ENCODE measurements around the gene FBXW7. TPM values are rescaled to one million over a fixed set of nuclear protein-coding genes. Genes with fewer than 3 reads are reported as not detected.

FBXW7 gene
- total RNA-seq, 3 donors from 2014 or later, result 55.7 to 247 (median 117) TPM

DNA sequence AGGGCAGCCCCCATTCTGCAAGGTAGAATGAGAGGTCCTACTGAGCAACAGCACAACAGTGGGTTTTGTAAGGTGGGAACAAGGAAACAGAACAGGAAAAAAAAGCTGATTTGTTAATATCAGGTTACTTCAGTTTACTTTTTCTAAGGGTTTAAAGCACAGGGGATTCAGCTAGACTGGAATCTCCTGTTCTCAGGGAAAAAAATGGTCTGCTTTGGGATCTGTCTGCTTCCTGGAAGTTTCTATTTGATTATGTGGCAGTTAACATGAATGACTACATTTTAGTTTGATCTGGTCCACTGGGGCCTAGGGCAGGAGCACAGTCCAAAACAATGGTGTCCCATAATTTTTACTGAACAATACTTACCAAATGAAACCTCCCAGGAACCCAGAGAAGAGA, 104.6 kb downstream of the FBXW7 start:
- no peak overlapping the region for H3K4me3 ChIP-seq
- DNase-seq (ENCODE audit: low spot score in 2 of 2), result no peak
- intact Hi-C loops (cut with DNase I; ENCODE audit: low total_unique reads), result no loop called here
- no peaks in the 10 kb centered on the region for H3K9me3 ChIP-seq
- H3K27ac ChIP-seq, result no peak overlapping the region
- no peaks in the 10 kb centered on the region for H3K36me3 ChIP-seq
- no peaks in the 10 kb centered on the region for H3K4me1 ChIP-seq
- no peak for TF ChIP-seq POLR2AphosphoS5 (IDR thresholded peaks at IDR 0.05)
- no peak for TF ChIP-seq POLR2A (IDR thresholded peaks at IDR 0.05)
- TF ChIP-seq, protein P1, sequence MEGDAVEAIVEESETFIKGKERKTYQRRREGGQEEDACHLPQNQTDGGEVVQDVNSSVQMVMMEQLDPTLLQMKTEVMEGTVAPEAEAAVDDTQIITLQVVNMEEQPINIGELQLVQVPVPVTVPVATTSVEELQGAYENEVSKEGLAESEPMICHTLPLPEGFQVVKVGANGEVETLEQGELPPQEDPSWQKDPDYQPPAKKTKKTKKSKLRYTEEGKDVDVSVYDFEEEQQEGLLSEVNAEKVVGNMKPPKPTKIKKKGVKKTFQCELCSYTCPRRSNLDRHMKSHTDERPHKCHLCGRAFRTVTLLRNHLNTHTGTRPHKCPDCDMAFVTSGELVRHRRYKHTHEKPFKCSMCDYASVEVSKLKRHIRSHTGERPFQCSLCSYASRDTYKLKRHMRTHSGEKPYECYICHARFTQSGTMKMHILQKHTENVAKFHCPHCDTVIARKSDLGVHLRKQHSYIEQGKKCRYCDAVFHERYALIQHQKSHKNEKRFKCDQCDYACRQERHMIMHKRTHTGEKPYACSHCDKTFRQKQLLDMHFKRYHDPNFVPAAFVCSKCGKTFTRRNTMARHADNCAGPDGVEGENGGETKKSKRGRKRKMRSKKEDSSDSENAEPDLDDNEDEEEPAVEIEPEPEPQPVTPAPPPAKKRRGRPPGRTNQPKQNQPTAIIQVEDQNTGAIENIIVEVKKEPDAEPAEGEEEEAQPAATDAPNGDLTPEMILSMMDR (IDR thresholded peaks at IDR 0.05), result no peak
- H3K27me3 ChIP-seq, result no peaks in the 10 kb centered on the region

DNA sequence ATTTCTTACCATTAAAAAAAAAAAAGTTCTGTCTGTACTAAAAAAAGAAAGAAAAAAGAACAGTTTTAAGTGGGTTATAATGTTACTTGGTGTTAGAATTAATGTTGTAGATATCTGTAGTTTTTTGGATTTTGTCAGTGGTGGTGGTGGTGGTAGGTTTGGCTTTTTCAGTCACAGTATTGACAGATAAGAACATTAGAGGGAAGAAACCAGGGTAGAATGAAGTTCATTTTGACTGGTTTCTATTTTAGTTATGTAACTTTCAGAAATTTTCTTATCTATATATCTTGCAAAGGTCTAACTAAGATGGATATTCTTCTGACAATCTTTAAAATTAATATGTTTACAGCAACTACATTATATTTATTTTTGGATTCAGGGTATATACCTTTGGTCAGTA, 105.4 kb downstream of the FBXW7 start:
- intact Hi-C loops (cut with DNase I; ENCODE audit: low total_unique reads), result no loop called here
- no peak overlapping the region for H3K27ac ChIP-seq
- no peak overlapping the region for H3K4me3 ChIP-seq
- H3K4me1 ChIP-seq, result no peaks in the 10 kb centered on the region
- DNase-seq (ENCODE audit: low spot score in 2 of 2), result no peak
- TF ChIP-seq, protein P1 (IDR thresholded peaks at IDR 0.05), result no peak
- TF ChIP-seq POLR2AphosphoS5 (IDR thresholded peaks at IDR 0.05), result no peak
- TF ChIP-seq POLR2A (IDR thresholded peaks at IDR 0.05), result no peak
- H3K27me3 ChIP-seq, result no peaks in the 10 kb centered on the region
- H3K9me3 ChIP-seq, result no peaks in the 10 kb centered on the region
- H3K36me3 ChIP-seq, result no peaks in the 10 kb centered on the region

- no peak for DNase-seq (ENCODE audit: low spot score in 2 of 2)
- TF ChIP-seq POLR2AphosphoS5 (IDR thresholded peaks at IDR 0.05), result no peak
- TF ChIP-seq POLR2A (IDR thresholded peaks at IDR 0.05), result no peak
- TF ChIP-seq, protein P1 (IDR thresholded peaks at IDR 0.05), result no peak
- H3K36me3 ChIP-seq, result no peaks in the 10 kb centered on the region
- no peak overlapping the region for H3K27ac ChIP-seq
- H3K4me3 ChIP-seq, result no peak overlapping the region
- no peaks in the 10 kb centered on the region for H3K9me3 ChIP-seq
- intact Hi-C loops (cut with DNase I; ENCODE audit: low total_unique reads), result no loop called here
- H3K27me3 ChIP-seq, result no peaks in the 10 kb centered on the region
- no peaks in the 10 kb centered on the region for H3K4me1 ChIP-seq
These were observed 107.9 kb downstream of the FBXW7 start for GRCh38 chr4:152427981-152428380.

GRCh38 chr4:152424977-152425376, 110.9 kb downstream of the FBXW7 start:
- Histone ChIP-seq H3K4me3 (no peak overlapping the region), H3K9me3 (no peaks in the 10 kb centered on the region), H3K36me3 (no peaks in the 10 kb centered on the region), H3K4me1 (no peaks in the 10 kb centered on the region), H3K27ac (no peak overlapping the region), H3K27me3 (no peaks in the 10 kb centered on the region)
- intact Hi-C loops (cut with DNase I; ENCODE audit: low total_unique reads), result no loop called here
- DNase-seq (ENCODE audit: low spot score in 2 of 2), result no peak
- TF ChIP-seq, protein P1 (IDR thresholded peaks at IDR 0.05), result no peak
- no peak for TF ChIP-seq POLR2A (IDR thresholded peaks at IDR 0.05)
- no peak for TF ChIP-seq POLR2AphosphoS5 (IDR thresholded peaks at IDR 0.05)

- no peaks in the 10 kb centered on the region for H3K27me3 ChIP-seq
- H3K4me1 ChIP-seq, result no peaks in the 10 kb centered on the region
- no peaks in the 10 kb centered on the region for H3K36me3 ChIP-seq
- H3K9me3 ChIP-seq, result no peaks in the 10 kb centered on the region
- no peak overlapping the region for H3K4me3 ChIP-seq
- intact Hi-C loops (cut with DNase I; ENCODE audit: low total_unique reads), result no loop called here
- DNase-seq (ENCODE audit: low spot score in 2 of 2), result no peak
- H3K27ac ChIP-seq, result no peak overlapping the region
- TF ChIP-seq POLR2A (IDR thresholded peaks at IDR 0.05) (no peak), POLR2AphosphoS5 (IDR thresholded peaks at IDR 0.05) (no peak)
- TF ChIP-seq, protein P1 (IDR thresholded peaks at IDR 0.05), result no peak
These were observed 111.5 kb downstream of the FBXW7 start for GRCh38 chr4:152424396-152424795.

Data from breast epithelium (tissue), 4 donors.